NCI-H1092 (cell line): ENCODE results near the gene POLR2B.
A peak's percentile ranks its signal among the peaks of the same experiment; 100 is the strongest.
"Not testable (repeated sequence)": the region's sequence is repeated elsewhere in the genome, so short reads cannot be mapped to it uniquely, and the experiment has no call there.

Source experiments
- DNase-seq: peaks from one replicate; lab custom pipeline; 2025; lab: John Stamatoyannopoulos, UW

Gene POLR2B

GRCh38 chr4:56986952-56987351 lies 8.3 kb downstream of the POLR2B start:
- DNase-seq, result no peak

DNA sequence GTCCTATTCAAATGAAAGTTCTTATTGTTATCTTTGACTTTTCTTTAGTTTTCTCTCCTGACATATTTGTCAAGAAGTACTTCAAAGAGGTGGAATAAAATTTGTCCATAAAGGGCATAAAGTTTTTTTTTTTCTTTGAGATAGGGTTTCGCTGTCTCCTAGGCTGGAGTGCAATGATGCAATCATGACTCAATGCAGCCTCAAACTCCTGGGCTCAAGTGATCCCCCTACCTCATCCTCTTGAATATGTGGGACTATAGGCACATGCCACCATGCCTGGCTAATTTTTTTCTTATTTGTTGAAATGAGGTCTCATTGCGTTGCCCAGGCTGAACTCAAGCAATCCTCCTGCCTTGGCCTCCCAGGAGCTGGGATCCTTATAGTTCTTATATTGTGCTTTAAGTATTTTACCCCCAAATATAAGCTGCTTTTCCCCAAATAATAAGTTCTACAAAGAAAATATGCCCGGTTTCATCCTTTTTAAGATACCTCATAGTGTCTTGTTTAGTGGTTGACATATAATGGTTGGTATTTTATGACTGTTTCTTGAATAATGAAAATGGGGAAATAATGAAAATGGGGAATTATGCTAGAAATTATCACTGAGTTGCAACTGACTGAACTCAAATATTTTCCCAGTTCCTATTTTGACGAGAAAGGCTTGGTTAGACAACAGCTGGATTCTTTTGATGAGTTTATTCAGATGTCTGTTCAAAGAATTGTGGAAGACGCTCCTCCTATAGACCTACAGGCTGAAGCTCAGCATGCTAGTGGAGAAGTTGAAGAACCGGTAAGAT lies 11.6 kb downstream of the POLR2B start:
- no peak for DNase-seq

- peak; percentile 47 for DNase-seq
Observed at GRCh38 chr4:56995525-56995924, 16.8 kb downstream of the POLR2B start.

- DNase-seq, result no peak
Observed at GRCh38 chr4:56999751-57000150, 21.1 kb downstream of the POLR2B start.

- no peak for DNase-seq
Observed at GRCh38 chr4:57013543-57014120, 34.9 kb downstream of the POLR2B start.

GRCh38 chr4:57018980-57019379 lies 40.3 kb downstream of the POLR2B start:
- DNase-seq, result no peak

DNA sequence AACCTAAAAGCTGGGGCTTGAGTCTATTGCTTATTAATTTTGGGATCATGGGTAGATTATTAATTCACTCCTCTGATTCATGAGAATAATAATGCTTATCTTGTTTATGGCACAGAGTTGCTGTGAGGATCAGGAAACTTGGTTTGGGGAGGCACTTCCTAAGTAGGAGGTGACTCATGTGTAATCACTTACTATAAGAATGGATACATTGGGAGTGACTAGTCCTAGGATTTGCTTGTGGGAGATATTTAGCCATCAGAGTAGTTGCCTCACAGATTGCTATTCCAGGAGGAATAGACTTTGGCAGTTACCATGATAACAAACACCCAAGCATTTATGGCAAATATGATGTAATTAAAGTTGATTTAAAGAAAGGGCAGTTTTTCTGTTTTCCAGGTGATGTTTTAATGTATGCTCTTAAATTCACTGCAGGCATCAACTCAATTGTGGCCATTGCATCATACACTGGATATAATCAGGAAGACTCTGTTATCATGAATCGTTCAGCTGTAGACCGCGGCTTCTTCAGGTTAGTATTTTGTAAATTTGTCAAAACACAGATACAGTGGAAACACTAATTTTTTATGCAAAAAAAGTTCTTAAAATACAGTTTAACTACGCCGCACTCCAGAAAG lies 41.9 kb downstream of the POLR2B start:
- no peak for DNase-seq

DNA sequence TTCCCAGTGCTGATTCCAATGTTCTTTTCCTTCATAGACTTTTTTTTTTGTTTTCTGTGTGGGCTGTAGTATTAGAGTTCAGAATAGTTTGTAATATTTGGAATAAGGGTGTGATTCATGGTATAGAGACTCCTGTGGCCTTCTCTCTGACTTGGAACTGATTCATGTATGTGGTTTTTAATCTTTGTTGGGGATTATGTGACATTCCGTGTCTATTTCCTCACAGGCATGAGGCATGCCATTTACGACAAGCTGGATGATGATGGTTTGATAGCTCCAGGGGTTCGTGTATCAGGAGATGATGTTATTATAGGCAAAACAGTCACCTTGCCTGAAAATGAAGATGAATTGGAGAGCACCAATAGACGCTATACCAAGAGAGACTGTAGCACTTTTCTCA lies 44.4 kb downstream of the POLR2B start:
- DNase-seq, result no peak

DNA sequence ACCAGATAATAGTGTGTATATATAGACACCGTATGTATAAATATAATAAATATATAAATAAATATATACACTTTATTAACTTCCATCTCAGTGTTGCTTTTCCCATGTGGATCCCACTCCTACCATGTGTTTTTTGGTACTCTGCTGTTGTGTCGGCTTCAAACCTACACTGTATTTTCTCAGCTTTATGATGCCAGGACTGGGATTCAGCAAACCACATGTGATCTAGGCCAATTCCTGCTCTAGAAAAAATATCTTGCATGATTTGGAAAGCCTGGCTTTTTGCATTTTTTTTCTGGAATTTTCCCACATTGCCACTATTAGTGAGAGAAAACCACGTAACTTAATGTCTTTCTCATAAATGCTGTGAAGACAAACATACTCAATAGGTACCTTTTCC lies 55.8 kb downstream of the POLR2B start:
- DNase-seq, result no peak

GRCh38 chr4:57037982-57038604 lies 59.4 kb downstream of the POLR2B start:
- peak; percentile 55 for DNase-seq

GRCh38 chr4:57039345-57039744 lies 60.6 kb downstream of the POLR2B start:
- DNase-seq, result no peak

GRCh38 chr4:57040510-57040909 lies 61.8 kb downstream of the POLR2B start:
- DNase-seq, result no peak

DNA sequence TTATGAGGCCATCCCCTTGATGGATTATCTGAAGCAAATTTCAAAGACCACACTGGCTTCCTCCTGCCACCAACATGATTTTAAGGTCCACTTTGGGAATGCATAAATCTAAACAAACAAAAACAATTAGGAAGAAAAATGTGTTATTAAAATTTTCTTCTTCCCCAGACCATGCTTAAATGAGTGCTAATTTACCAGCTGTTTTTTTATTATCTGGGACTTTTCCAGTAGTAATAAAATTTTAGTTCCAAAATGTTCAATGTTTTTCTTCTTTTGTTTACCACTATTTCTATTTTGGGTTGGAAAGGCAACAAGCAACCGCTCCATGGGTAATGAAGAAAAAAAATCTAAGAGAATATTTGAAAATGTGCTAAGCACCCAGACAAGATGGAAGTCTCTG lies 62.3 kb downstream of the POLR2B start:
- no peak for DNase-seq

- DNase-seq, result no peak
Observed at GRCh38 chr4:57042711-57043169, 64.0 kb downstream of the POLR2B start.

GRCh38 chr4:57043347-57044251 lies 64.9 kb downstream of the POLR2B start:
- DNase-seq, result no peak

DNA sequence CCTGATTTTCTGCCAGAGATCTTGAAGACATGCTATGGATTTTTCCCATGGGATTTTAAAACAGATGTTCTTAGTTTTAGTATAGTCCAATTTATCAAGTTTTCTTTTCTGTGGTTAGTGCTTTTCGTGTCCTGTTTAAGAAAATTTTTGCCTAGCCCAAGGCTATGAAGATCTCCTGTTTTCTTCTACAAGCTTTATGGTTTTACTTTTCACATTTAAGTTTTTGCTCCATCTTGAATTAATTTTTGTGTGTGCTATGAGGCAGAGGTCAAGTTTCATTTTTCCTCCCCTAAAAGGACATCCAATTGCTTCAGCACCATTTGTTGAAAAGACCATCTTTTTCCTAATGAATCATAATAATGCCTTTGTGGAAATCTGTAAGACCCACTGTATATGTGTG lies 65.6 kb downstream of the POLR2B start:
- no peak for DNase-seq

- DNase-seq, result no peak
Observed at GRCh38 chr4:57044996-57045395, 66.3 kb downstream of the POLR2B start.

DNA sequence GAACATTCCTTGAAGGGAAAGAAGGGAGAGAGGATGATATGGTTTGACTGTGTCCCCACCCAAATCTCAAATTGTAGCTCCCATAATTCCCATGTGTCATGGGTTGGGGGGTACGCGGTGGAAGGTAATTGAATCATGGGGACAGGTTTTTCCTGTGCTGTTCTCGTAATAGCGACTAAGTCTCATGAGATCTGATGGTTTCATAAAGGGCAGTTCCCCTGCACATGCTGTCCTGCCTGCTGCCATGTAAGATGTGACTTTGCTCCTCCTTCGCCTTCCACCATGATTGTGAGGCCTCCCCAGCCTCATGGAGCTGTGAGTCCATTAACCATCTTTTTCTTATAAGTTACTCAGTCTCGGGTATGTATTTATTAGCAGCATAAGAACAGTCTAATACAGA lies 68.3 kb downstream of the POLR2B start:
- DNase-seq, result not testable (repeated sequence)

DNA sequence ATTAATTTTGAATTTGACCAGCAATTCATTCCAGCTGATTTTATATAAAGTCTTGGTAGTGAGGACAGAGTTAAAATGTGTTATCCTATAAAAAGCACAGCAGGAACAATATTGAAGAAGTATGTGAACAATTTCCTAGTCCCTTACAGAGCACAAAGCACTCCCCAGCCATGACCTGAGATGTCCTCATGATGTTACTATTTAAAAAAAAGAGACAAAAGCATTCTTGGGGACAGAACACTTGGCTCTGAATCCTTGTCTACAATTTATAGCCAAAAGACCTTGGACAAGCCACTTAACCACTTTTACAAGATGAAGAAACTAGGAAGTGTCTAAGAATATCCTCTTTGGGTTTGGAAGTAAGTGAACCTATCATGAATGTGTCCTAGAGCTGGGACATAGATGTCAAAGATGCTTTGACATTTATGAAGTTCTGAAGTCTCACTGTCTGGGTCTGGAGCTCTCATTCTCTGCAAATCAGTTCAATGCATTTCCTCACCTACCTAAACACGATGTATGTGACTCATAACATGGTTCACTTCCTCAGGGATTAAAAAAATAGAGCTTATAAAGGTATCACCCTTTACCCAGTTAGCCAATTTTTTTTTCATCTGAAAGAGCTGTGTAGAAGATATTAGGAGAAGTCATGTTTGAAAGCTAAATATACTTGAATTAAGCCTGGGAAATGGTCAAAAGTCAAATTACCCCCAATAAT lies 70.1 kb downstream of the POLR2B start:
- no peak for DNase-seq

DNA sequence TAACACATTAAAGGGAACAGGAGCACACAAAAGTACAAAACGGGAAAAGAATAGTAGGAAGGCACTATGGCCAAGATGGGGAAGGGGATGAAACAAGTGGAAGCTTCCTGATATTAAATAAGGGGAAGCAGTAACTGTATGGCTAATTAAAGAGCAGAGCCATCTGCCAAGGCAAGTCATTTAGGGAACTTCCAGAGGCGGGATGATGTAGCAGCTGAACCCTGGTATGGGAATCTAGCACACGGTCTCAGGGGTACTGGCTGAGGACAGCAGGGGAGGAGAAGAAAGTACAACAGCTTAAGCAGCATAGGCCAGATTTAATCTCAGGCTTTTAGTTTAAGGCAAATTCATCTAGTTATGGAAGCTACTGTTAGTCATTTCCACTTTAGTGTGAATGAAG lies 72.4 kb downstream of the POLR2B start:
- no peak for DNase-seq

- DNase-seq, result no peak
Observed at GRCh38 chr4:57051524-57051923, 72.8 kb downstream of the POLR2B start.
